ENCODE measurements around the gene RCOR1.
"Not testable (repeated sequence)": the region's sequence is repeated elsewhere in the genome, so short reads cannot be mapped to it uniquely, and the experiment has no call there.

RCOR1 gene

DNA sequence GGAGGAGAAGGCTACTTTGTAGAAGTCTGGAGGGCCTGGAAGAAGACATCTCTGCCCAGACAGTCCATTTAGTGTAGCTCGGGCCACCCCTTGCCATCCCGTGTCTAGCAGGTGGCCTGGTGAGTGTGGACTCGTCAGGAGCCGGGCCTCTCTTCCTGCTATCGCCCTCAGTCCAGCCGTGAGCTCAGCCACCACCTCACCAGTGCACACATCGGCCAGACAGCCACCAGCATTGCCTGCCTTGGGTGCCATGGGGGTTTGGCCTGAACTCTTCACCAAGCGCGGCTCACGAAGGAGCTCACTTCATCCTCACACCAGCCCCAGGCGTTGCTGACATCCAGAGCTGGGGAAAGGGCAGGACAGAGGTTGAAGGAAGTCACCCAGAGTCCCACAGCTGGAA is 165.2 kb downstream of the RCOR1 start:
- DNase-seq: no peak

GRCh38 chr14:102758087-102758486 is 165.6 kb downstream of the RCOR1 start:
- no peak for DNase-seq

- DNase-seq: no peak
Observed at GRCh38 chr14:102759456-102760187, 167.2 kb downstream of the RCOR1 start.

GRCh38 chr14:102760496-102761193 is 168.2 kb downstream of the RCOR1 start:
- no peak for DNase-seq

DNA sequence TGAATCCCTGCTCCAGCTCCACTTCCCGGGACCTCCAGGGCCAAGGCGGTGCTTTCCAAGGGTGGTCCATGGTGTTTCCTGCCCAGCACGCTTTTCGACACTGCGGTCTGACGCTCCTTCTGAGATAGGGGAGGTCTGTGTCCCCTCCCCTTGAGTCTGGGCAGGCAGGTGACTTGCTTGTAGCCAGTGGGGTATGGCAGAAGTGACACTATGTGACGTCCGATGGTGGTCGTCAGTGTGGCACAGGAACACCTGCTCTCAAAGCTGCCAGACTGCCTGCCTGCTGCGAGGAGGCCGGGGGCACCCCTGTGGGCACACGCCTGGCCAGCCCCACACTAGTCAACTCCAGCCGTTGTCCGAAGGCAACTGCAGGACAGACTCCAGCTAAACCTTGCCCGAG is 168.8 kb downstream of the RCOR1 start:
- no peak for DNase-seq

DNA sequence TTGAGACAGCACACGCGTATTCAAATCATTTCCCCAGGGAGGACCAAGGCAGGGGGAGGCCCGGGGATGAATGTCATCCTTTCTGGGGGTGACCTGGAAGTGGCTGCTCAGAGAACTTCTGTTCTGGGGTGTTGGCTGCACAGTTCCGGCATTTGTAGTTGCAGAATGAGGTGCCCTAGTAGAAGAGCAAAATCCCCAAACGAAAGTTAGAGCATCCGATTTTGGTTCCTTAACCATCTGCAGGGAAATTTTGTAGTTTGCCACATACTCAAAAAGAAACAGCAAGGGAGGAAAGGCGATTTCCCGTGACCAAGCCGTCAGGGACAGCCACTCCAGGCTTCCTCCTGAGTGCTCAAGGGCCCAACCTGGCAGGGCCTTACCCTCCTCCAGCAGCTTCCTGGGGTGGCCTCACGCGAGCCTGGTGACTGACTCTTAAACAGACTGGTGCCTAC is 171.8 kb downstream of the RCOR1 start:
- DNase-seq: no peak

DNA sequence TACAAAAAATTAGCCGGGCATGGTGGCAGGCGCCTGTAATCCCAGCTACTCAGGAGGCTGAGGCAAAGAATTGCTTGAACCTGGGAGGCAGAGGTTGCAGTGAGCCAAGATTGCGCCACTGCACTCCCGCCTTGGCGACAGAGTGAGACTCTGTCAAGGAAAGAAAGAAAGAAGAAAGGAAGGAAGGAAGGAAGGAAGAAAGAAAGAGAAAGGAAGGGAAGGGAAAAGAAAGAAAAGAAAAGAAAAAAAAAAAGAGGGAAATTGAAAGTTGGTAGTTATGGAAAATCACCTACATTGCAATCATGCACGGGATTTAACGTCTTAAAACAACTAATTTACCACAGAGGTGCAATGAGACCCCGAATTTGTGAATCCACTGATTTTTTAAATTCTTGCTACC is 173.3 kb downstream of the RCOR1 start:
- not testable (repeated sequence) for DNase-seq

DNA sequence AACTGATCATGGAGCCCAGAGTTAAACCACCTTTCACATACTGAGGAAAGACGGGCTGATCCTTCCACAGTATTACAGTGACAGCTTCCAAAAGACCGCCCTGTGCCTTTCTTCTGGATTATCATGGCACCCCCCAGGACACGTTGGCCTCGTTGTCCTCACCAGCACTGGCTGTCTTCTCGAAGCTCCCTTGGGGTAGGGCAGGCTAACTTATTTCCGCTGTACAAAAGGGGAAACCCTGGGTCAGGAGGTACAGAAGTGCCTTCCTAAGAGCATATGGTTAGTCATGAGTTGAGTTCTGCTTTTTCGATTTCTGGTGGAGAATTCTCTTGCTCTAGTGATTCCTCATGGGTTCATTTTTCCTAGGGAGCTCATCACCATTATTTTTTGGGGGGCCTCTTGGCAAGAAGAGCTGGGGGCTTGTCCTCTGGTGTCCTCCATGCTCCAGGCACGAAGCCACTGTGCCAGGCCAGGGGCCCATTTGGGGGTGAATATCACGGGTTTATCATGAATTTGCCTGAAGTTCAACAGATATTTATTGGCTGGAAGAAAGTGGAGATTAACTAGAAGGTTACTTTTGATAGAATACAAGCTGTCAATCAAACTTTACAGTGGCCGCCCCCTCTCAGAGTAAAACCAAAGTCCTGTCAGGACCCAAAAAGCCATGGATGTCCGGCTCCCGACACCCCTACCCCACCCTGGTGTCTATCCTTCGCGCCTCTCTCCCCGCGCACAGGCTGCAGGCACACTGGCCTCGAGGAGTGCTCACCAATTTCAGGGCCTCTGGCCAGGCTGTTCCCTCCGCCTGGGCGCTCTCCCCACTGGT is 176.0 kb downstream of the RCOR1 start:
- DNase-seq: no peak

GRCh38 chr14:102769049-102769327 is 176.5 kb downstream of the RCOR1 start:
- no peak for DNase-seq

DNA sequence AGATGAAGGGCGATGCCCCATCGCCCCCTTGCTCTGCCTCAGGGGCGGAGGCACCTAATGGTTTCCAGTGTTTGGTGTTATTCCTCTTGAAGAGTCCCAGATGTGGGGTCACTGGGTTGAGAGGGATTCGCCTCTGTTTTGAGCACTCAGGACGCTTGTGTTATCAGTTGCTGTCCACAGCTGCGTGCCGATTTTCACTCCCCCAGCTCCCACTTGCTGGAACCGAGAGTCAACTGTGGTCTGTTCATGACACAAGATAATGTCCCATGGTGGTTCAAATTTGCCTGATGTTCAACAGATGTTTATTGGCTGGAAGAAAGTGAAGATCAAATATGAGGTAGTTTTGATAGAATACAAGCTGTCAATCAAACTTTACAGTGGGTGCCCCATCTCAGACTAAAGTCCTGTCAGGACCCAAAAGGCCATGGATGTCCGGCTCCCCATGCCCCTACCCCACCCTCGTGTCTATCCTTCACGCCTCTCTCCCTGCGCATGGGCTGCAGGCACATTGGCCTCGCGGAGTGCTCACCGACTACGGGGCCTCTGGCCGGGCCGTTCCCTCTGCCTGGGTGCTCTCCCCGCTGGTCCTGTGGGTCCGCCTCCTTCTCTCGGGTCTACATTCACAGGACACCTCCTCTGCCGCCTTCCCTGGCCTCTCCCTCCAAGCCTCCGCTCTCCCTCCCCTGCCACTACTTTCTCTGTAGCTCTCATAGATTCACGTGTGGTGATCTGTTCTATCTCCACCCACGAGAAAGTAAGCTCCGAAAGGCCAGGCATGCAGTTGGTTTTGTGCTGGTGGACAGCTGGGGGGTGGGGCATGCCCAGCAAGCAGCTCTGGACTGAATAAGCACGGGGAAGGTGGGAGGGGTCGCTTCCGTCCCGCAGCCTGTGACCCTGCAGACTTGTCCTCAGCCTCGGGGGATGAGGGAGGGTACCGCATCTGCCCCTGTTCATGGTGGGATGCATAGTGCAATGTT is 178.0 kb downstream of the RCOR1 start:
- DNase-seq: no peak

DNA sequence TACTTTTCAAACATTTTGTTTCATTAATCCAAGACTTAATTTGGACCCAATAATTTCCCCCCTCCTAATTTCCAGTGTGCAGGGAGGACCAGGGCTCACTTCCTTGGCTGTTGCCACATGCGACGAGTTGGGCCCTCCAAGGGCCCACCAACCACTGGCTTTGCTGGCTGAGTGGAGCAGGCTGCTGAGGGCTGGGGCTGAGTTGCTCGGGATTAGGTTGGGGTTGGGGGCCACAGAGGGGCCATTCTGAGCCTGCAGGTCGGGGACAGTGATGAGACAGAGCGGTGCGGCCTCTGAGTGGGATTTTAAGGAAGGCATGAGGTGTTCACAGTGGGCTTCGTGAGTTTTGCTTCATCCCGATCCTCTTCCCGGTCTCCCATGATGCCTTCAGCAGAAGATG is 178.7 kb downstream of the RCOR1 start:
- DNase-seq: no peak

DNA sequence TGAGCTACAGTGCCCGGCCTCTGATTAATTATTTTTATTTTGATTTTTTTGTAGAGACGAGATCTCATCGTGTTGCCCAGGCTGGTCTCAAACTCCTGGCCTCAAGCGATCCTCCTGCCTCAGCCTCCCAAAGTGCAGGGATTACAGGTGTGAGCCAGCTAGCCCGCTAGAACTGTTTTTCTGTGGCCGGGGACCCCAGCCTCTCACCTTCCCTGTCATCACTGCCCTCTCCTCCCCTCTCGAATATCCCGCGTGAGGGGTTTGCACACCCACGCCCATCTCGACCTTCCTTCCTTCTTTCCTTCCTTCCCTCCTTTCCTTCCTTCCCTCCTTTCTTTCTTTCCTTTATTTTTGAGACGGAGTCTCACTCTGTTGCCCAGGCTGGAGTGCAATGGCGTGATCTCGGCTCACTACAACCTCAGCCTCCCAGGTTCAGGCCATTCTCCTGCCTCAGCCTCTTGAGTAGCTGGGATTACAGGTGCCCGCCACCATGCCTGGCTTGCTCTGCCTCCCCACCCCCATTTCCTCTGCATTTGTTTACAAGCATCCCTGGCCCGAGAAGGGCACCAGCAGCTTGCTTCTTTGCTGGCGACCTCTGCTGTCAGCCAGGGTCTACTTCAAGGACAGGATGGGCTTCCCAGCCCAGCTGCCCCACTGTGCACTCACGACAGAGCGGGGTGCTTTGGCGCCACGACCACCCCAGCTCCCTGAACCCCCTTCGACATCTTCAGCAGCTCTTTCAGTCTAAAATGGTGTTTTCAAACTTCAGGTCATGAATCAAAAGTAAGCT is 180.5 kb downstream of the RCOR1 start:
- no peak for DNase-seq

GRCh38 chr14:102774391-102775153 is 182.1 kb downstream of the RCOR1 start:
- peak; percentile 52 for DNase-seq

DNA sequence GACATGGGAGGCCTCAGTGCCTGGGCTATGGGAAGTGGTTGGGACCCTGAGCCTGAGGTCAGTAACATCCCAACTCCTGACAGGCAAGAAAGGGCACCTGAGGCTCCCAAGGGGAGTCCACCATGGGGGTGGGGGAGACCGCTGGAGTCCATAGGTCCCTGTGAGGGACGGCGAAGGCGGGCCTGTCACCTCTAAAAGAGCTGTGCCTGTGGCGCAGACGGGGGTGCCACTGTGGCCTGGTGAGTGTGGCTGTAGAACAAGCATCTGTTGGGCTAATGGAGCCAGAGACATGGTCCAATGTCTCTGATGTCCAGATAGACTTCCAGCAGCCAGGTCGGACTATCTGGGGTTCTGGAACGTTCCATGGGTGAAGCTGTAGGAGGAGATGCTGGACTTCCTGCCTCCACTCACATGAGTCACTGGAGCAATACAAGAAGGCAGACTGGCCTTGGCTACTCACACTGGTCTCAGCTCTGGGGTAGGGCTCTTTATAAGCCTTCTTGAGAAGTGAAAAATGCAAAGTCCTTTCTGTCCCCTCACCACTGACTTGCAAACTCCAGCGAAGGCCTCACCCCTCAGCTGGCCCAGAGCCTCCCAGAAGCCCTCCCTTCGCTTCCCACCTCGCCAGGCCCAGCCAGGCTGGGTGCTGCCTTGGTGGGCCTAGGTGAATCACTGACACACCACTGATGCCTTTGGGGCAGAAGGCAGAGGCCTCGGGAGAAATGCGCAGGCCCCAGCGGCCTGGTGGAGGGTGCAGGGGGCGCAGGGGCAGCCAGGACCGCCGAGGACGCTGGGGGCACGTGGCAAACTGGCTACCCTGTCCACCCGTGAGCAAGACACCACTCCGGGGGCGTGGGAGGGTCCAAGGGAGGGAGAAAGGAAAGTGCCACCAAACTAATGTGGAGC is 183.7 kb downstream of the RCOR1 start:
- DNase-seq: no peak

GRCh38 chr14:102776761-102777710 is 184.6 kb downstream of the RCOR1 start, which contains the start of gene TRAF3:
Gene TRAF3, plus strand, starts transcription at chr14:102777449. Its CDS starts 92,753 bp downstream, at chr14:102870202.
- DNase-seq: no peak

DNA sequence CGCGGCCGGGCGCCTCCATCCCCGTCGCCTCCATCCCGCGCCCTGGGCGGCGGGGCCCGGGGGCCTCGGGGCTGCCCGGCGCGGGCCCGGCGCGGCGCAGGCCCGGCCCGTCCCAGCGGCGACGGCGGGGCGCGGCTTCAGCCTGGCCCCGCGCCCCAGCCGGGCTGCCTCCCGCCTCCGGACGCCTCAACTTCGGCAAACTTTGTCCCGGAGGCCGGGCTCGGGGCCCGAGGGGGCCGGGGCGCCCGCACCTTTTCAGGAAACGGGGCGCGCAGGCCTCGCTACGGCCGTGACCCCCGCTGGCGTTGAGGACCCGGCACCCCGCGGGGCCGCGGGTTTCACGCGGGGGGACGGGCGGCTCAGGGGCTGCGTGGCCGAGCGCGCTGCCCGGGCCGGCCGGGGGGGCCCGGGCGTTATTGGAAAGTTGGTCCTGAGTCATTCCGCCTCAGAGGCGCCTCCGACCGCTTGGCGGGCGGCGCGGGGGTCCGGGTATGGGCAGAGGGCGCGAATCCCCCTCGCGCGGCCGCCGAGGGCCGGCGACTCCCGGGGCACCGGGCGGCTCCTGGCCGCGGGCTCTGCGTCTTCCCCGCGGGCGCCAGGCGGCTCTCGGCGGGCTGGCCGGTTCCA is 185.4 kb downstream of the RCOR1 start:
- DNase-seq: no peak

GRCh38 chr14:102778338-102779083 is 186.1 kb downstream of the RCOR1 start:
- no peak for DNase-seq

Data from NCI-H2081 treated with DMSO at 0.1 percent for 48 hours (cell line).